GM21825 (cell line): Measurements from ENCODE around the gene GRIN1.

Experiments used
- ATAC-seq: cut with Tn5 transposase; IDR thresholded peaks from one replicate; pipeline ENCODE4 v1.9.1; 2021; ENCODE audit warnings: mild to moderate bottlenecking, moderate library complexity; ENCODE audit not compliant: unreplicated experiment

Gene GRIN1

GRCh38 chr9:137145731-137146526 is 7.0 kb downstream of the GRIN1 start:
- ATAC-seq: no peak

GRCh38 chr9:137146527-137146918 is 7.6 kb downstream of the GRIN1 start:
- ATAC-seq: no peak

DNA sequence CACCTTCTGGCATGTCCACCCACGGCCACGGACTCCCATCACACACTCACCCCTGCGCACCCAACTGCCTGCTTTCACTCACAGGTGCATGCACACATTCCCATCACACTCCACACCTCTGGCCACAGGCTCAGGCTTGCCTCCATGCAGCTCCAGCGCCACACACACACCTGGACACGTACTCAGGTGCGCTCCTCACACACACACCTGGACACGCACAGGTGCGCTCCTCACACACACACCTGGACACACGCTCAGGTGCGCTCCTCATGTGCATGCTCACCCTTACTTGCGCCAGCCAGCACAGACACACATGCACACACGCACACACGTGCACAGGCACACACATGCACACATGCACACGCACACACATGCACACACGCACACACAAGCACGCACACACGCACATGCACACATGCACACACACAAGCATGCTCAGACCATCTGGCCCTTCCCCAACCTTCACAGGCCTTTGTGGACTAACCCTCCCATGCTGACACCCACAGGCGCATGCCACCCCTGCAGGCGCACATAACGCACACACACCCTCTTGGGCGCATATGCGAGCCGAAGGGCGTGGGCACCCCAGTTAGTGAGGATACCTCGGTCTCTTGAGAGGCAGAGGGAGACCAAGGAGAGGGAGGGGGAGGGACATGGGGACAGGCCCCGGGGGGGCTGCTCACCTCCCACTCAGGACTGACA is 8.3 kb downstream of the GRIN1 start:
- no peak for ATAC-seq

- ATAC-seq: no peak
These were observed 8.8 kb downstream of the GRIN1 start for GRCh38 chr9:137147793-137148160.

GRCh38 chr9:137148242-137148641 is 9.3 kb downstream of the GRIN1 start:
- no peak for ATAC-seq

DNA sequence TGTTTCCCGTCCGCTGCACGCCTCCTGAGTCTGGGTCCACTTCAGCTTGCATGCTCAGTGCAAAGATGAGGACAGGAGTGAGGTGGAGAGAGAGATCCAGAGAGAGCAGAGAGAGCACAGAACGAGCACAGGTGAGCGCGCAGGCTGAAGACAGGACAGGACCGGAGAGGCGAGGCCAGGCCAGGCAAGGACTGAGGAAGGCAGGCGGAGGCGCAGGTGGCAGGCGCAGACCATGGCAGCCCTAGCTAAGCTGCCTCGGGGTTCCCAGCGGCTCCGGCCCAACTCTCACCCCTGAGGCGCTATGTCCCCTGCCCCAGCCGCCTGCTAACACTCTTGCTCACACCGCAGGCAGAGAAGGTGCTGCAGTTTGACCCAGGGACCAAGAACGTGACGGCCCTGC is 9.7 kb downstream of the GRIN1 start:
- ATAC-seq: no peak

- no peak for ATAC-seq
These were observed 10.4 kb downstream of the GRIN1 start for GRCh38 chr9:137149363-137149762.

DNA sequence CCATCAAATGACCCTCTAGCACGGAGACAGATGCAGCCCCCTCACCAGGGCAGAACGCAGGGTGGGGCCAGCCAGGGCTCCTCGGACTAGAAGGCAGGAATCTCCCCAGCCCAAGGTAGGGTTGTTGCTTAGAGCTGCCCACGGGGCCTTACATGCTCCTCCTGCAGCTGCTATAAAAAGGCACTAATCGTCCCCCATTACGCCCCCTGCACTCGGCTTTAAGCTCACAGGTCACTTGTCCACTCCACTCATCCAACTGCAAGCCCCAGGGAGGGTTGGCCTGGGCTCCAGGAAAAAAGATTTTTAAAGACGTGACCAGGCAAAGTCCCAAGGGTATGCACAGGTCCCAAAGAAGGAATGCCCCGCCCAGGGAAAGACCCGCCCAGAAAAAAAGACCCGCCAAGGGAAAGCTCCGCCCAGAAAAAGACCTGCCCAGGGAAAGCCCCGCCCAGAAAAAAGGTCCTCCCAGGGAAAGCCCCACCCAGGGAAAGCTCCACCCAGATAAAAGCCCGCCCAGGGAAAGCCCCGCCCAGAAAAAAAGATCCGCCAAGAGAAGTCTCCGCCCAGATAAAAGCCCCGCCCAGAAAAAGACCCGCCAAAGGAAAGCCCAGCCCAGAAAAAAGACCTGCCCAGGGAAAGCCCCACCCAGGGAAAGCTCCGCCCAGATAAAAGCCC is 11.1 kb downstream of the GRIN1 start:
- peak; percentile 16 for ATAC-seq

DNA sequence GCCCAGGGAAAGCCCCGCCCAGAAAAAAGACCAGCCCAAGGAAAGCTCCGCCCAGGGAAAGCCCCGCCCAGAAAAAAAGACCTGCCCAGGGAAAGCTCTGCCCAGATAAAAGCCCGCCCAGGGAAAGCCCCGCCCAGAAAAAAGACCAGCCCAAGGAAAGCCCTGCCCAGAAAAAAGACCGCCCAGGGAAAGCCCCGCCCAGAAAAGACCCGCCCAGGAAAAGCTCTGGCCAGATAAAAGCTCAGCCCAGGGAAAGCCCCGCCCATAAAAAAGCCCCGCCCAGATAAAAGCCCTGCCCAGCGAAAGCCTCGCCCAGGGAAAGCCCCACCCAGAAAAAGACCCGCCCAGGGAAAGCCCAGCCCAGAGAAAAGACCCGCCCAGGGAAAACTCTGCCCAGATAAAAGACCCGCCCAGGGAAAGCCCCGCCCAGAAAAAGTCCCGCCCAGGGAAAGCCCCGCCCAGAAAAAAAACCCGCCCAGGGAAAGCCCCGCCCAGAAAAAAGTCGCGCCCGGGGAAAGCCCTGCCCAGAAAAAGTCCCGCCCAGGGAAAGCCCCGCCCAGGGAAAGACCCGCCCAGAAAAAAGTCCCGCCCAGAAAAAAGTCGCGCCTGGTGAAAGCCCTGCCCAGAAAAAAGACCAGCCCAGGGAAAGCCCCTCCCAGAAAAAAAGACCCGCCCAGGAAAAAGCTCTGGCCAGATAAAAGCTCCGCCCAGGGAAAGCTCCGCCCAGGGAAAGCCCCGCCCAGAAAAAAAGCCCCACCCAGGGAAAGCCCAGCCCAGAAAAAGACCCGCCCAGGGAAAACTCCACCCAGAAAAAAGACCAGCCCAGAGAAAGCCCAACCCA is 11.9 kb downstream of the GRIN1 start:
- ATAC-seq: peak; percentile 35

DNA sequence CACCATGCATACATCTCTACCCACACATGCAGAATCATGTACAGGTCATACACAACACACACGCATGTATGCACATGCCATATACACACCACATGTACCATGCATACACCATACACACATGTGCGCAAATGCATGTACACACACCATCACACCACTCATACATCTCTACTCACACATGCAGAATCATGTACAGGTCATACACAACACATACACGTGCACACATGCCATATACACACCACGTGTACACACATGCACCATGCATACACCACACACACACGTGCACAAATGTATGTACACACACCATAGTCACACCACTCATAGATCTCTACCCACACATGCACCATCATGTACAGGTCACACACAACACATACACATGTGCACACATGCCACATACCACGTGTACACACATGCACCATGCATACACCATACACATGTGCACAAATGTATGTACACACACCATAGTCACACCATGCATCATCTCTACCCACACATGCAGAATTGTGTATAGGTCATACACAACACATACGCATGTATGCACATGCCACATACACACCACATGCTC is 14.0 kb downstream of the GRIN1 start:
- ATAC-seq: no peak

- ATAC-seq: no peak
These were observed 17.8 kb downstream of the GRIN1 start for GRCh38 chr9:137156567-137157375.

DNA sequence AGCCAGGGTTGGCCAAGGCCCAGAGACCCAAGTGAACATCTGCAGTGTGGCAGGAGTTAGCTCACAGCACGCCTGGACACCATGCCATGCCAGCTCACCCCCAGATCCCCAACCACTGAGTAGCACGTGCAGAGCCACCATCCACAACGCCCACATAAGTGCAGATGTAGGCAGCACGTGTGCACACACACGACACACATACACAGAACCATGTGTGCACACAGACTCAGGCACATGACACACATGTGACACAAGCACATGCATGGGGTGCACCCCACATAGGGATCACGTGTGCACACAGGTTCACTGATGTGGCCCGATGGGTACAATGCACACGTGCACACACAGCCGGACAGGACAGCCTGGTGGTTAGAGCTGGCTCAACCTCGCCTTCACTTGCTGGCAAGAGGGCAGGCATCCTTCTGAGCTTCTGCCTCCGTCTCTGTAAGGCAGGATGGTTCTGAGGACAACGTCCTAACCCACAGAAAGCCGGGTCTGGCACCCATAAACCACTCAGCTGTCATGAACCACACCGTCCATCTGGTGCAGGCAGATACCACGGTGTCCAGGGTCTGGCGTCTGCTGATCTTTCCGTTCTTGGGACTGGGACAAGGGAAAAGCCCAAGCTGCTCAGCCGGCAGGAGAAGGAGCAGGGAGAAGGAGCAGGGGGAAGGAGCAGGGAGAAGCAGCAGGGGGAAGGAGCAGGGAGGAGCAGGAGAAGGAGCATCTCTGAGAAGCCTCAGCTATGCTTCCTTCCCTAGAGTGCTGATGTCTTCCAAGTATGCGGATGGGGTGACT is 18.9 kb downstream of the GRIN1 start:
- no peak for ATAC-seq

DNA sequence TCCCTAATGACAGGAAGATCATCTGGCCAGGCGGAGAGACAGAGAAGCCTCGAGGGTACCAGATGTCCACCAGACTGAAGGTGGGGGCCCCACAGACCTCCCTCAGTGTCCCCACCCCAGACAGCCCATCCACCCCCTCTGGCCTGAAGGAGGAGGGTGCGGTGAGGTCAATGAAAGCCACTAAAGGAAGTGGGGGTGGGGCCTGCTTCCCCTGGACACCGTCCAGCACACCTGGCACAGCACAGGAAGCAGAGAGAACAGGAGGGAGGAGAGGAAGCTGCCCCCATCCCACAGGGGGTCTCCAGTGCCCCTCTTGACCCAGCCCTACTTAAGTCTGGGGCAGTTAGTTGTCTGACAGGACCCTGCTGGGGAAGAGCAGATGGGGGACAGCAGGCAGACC is 19.7 kb downstream of the GRIN1 start:
- no peak for ATAC-seq

GRCh38 chr9:137159105-137160053 is 20.4 kb downstream of the GRIN1 start:
- ATAC-seq: no peak

DNA sequence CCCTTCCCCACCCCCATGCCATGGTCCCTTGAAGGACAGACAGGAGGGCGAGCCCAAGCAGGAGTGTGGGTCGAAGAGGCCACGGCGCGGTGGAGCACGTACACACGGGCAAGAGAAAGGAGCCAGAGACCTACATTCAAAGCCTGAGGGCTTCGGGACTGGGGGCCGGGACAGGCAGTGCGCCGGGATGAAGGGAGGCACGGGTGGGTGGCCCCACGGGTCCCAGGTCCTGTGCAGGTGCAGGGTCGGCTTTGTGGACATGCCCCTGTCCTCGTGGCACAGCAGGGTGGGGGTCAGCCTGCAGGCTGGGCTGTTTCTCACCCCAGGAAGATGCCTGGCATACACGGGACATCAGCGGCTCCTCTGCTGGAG is 21.1 kb downstream of the GRIN1 start:
- ATAC-seq: no peak

GRCh38 chr9:137160716-137161557 is 22.0 kb downstream of the GRIN1 start:
- ATAC-seq: no peak
